H1 (cell line): Measurements from ENCODE around the gene PSMF1. TPM values are rescaled to one million over a fixed set of nuclear protein-coding genes. Genes with fewer than 3 reads are reported as not detected.

Experiments
- CTCF ChIA-PET: fragments of 300-600 bp; sonication (Branson Sonifier 250); formaldehyde crosslinking; loops from one replicate; lab custom pipeline; 2021; ENCODE audit not compliant: partially characterized antibody; lab: Charles Lee
- POLR2A ChIA-PET: fragments of 300-600 bp; sonication (Branson Sonifier 250); formaldehyde crosslinking; loops from one replicate; lab custom pipeline; 2021; ENCODE audit warnings: inconsistent platforms; ENCODE audit not compliant: partially characterized antibody; lab: Charles Lee
- DNase-seq, 2 experiments: peaks; one replicate each; pipeline versions ENCODE4 v3.0.0 to v3.0.0-alpha.2; 2010 to 2022; ENCODE audit warnings: low spot score in 2 of 2, low read depth in 1 of 2, mixed read lengths in 1 of 2
- FAIRE-seq: peaks from 2 replicates; lab custom pipeline; 2011; peaks lifted over from hg19 to GRCh38; lab: Jason Lieb, UNC
- H2AFZ ChIP-seq: 2 replicates; pipeline ENCODE4 v1.8.1; 2012; ENCODE audit warnings: low read length, inconsistent platforms
- H2AK5ac ChIP-seq: 2 replicates; pipeline ENCODE4 v1.6.1; 2013; ENCODE audit warnings: low read depth, low read length
- H2BK120ac ChIP-seq: replicated peaks from 2 replicates; pipeline ENCODE3; 2013; ENCODE audit warnings: low read depth, low read length, inconsistent platforms
- H2BK12ac ChIP-seq: 2 replicates; pipeline ENCODE4 v1.6.1; 2013; ENCODE audit warnings: low read depth, low read length
- H2BK15ac ChIP-seq: 2 replicates; pipeline ENCODE4 v1.6.1; 2013; ENCODE audit warnings: low read length
- H2BK20ac ChIP-seq: 2 replicates; pipeline ENCODE4 v1.6.1; 2013; ENCODE audit warnings: low read length
- H2BK5ac ChIP-seq: 2 replicates; pipeline ENCODE4 v1.6.1; 2013; ENCODE audit warnings: low read depth, low read length
- H3K14ac ChIP-seq: 2 replicates; pipeline ENCODE4 v1.6.1; 2013; ENCODE audit warnings: inconsistent platforms; ENCODE audit not compliant: insufficient read length
- H3K18ac ChIP-seq: 2 replicates; pipeline ENCODE4 v1.6.1; 2013; ENCODE audit warnings: low read length; ENCODE audit errors: extremely low read depth
- H3K23ac ChIP-seq: 2 replicates; pipeline ENCODE4 v1.6.1; 2013; ENCODE audit warnings: inconsistent platforms; ENCODE audit not compliant: insufficient read length
- H3K23me2 ChIP-seq: 2 replicates; pipeline ENCODE4 v1.6.1; 2013; ENCODE audit warnings: low read depth, low read length
- H3K27ac ChIP-seq: 2 replicates; pipeline ENCODE4 v1.6.1; 2011; ENCODE audit warnings: low read depth, low read length, inconsistent platforms
- H3K27me3 ChIP-seq, 4 experiments: replicated peaks in 1 of 4; 1 replicate in 1 of 4; 2 replicates in 3 of 4; pipeline versions ENCODE4 v1.6.1 to v1.8.1; 2011 to 2013; ENCODE audit warnings: low read length in 3 of 4, mild to moderate bottlenecking in 3 of 4, inconsistent platforms in 2 of 4, mixed read lengths in 2 of 4, moderate library complexity in 1 of 4; ENCODE audit not compliant: control insufficient read depth in 3 of 4, insufficient read depth in 3 of 4; ENCODE audit errors: extremely low read depth in 1 of 4
- H3K36me3 ChIP-seq, 4 experiments: 2 replicates each; pipeline versions ENCODE4 v1.6.1 to v1.8.1; 2011 to 2013; ENCODE audit warnings: mild to moderate bottlenecking in 4 of 4, low read length in 3 of 4, moderate library complexity in 2 of 4, control low read depth in 1 of 4, inconsistent platforms in 1 of 4; ENCODE audit not compliant: insufficient read depth in 4 of 4, control insufficient read depth in 2 of 4
- H3K4ac ChIP-seq: replicated peaks from 2 replicates; pipeline ENCODE3; 2013; ENCODE audit warnings: low read length, low read depth, mixed read lengths, inconsistent platforms; ENCODE audit not compliant: insufficient read length
- H3K4me1 ChIP-seq, 4 experiments: replicated peaks in 1 of 4; 1 replicate in 1 of 4; 2 replicates in 3 of 4; pipeline versions ENCODE4 v1.6.1 to v1.8.1; 2011 to 2013; ENCODE audit warnings: low read length in 3 of 4, inconsistent platforms in 2 of 4, mixed read lengths in 1 of 4; ENCODE audit not compliant: insufficient read depth in 4 of 4, control insufficient read depth in 3 of 4
- H3K4me2 ChIP-seq, 2 experiments: 2 replicates each; pipeline versions ENCODE4 v1.6.1 to v1.8.1; 2011 to 2013; ENCODE audit warnings: low read depth in 2 of 2, low read length in 2 of 2, control low read depth in 1 of 2, inconsistent platforms in 1 of 2, mild to moderate bottlenecking in 1 of 2; ENCODE audit not compliant: insufficient read depth in 1 of 2
- H3K4me3 ChIP-seq, 4 experiments: fragments of 200-600, 300-600 bp in 1 of 4; sonication (generic), shearing (Covaris generic), sonication (Bioruptor Twin) in 1 of 4; 2 replicates each; pipeline versions ENCODE4 v1.5.1 to v1.8.1; 2011 to 2016; ENCODE audit warnings: low read length in 4 of 4, low read depth in 3 of 4, control low read depth in 2 of 4, inconsistent platforms in 2 of 4, mild to moderate bottlenecking in 2 of 4, mixed read lengths in 1 of 4, moderate library complexity in 1 of 4; ENCODE audit not compliant: insufficient read depth in 2 of 4; ENCODE audit errors: extremely low read depth in 1 of 4
- H3K56ac ChIP-seq: replicated peaks from 2 replicates; pipeline ENCODE3; 2013; ENCODE audit warnings: low read depth, mild to moderate bottlenecking, mixed read lengths, low read length, inconsistent platforms; ENCODE audit not compliant: insufficient read length
- H3K79me1 ChIP-seq: 2 replicates; pipeline ENCODE4 v1.6.1; 2013; ENCODE audit warnings: low read depth, low read length, control low read depth
- H3K79me2 ChIP-seq, 2 experiments: 2 replicates each; pipeline versions ENCODE4 v1.6.1 to v1.8.1; 2012 to 2013; ENCODE audit warnings: low read length in 2 of 2, mild to moderate bottlenecking in 2 of 2, inconsistent platforms in 1 of 2; ENCODE audit not compliant: insufficient read depth in 2 of 2, control insufficient read depth in 1 of 2
- H3K9ac ChIP-seq, 4 experiments: replicated peaks in 1 of 4; 1 replicate in 1 of 4; 2 replicates in 3 of 4; pipeline versions ENCODE4 v1.6.1 to v1.8.1; 2011 to 2013; ENCODE audit warnings: low read depth in 3 of 4, low read length in 3 of 4, control low read depth in 2 of 4, mild to moderate bottlenecking in 2 of 4, moderate library complexity in 2 of 4, inconsistent platforms in 1 of 4; ENCODE audit errors: extremely low read depth in 1 of 4
- H3K9me3 ChIP-seq, 2 experiments: 2 replicates each; pipeline versions ENCODE4 v1.6.1 to v1.8.1; 2012 to 2013; ENCODE audit warnings: mild to moderate bottlenecking in 2 of 2, moderate library complexity in 2 of 2, control low read depth in 1 of 2, inconsistent platforms in 1 of 2, low read depth in 1 of 2, low read length in 1 of 2, mixed read lengths in 1 of 2; ENCODE audit not compliant: insufficient read depth in 2 of 2
- H4K20me1 ChIP-seq, 2 experiments: replicated peaks in 1 of 2; 2 replicates each; pipeline versions ENCODE3 to v1.8.1; 2011 to 2013; ENCODE audit warnings: inconsistent platforms in 2 of 2, low read length in 2 of 2, mild to moderate bottlenecking in 1 of 2; ENCODE audit not compliant: insufficient read depth in 2 of 2, control insufficient read depth in 1 of 2
- H4K5ac ChIP-seq: 2 replicates; pipeline ENCODE4 v1.6.1; 2013; ENCODE audit warnings: low read length, low read depth, mixed read lengths, inconsistent platforms; ENCODE audit not compliant: insufficient read length
- H4K8ac ChIP-seq: 2 replicates; pipeline ENCODE4 v1.8.0; 2013; ENCODE audit warnings: mild to moderate bottlenecking, moderate library complexity, low read length, inconsistent platforms; ENCODE audit not compliant: insufficient read depth; ENCODE audit errors: extremely low read depth
- H4K91ac ChIP-seq: replicated peaks from 2 replicates; pipeline ENCODE3; 2013; ENCODE audit warnings: low read length, mixed read lengths, inconsistent platforms; ENCODE audit not compliant: insufficient read length
- BCL11A ChIP-seq, 2 experiments: IDR thresholded peaks; one replicate each; pipeline ENCODE4 v1.6.1; 2011; ENCODE audit warnings: low read depth in 2 of 2, low read length in 2 of 2, mild to moderate bottlenecking in 2 of 2
- CTBP2 ChIP-seq: IDR thresholded peaks from 2 replicates; pipeline ENCODE4 v1.7.0; 2011; ENCODE audit warnings: borderline replicate concordance, mild to moderate bottlenecking, moderate library complexity, mixed read lengths, low read length; ENCODE audit not compliant: insufficient read depth, insufficient read length
- KDM4A ChIP-seq: IDR thresholded peaks from one replicate; pipeline ENCODE4 v1.7.1; 2012; ENCODE audit warnings: low read depth, mild to moderate bottlenecking, moderate library complexity, low read length, inconsistent platforms; ENCODE audit not compliant: severe bottlenecking
- MAFK ChIP-seq: IDR thresholded peaks from 2 replicates; pipeline ENCODE4 v1.6.1; 2012; ENCODE audit warnings: low read depth, mild to moderate bottlenecking, improper control_type of control experiment, low read length
- NANOG ChIP-seq: IDR thresholded peaks from 2 replicates; pipeline ENCODE4 v1.6.1; 2011; ENCODE audit warnings: low read length, low read depth, mild to moderate bottlenecking, inconsistent platforms; ENCODE audit not compliant: insufficient read depth, poor library complexity, severe bottlenecking
- POLR2A ChIP-seq, 2 experiments: IDR thresholded peaks; 1 replicate in 1 of 2; 2 replicates in 1 of 2; pipeline ENCODE4 v1.6.1; 2011; ENCODE audit warnings: low read depth in 2 of 2, low read length in 2 of 2, mild to moderate bottlenecking in 2 of 2; ENCODE audit errors: control extremely low read depth in 1 of 2
- RBBP5 ChIP-seq: IDR thresholded peaks from 2 replicates; pipeline ENCODE4 v1.7.1; 2012; ENCODE audit warnings: low read depth, mild to moderate bottlenecking, inconsistent platforms, low read length, moderate library complexity, borderline replicate concordance
- SAP30 ChIP-seq: fragments of 300-600 bp; sonication (generic); IDR thresholded peaks from 2 replicates; pipeline ENCODE4 v1.7.1; 2012; ENCODE audit warnings: low read length, moderate library complexity, mild to moderate bottlenecking, inconsistent platforms; ENCODE audit not compliant: insufficient read depth, insufficient replicate concordance
- SRF ChIP-seq: IDR thresholded peaks from 2 replicates; pipeline ENCODE4 v1.6.1; 2011; ENCODE audit warnings: mild to moderate bottlenecking, low read depth, low read length, moderate library complexity
- WGBS, 2 experiments: shearing (Covaris generic) in 1 of 2; methylation state at CpG; one replicate each; pipeline versions ENCODE4 v1.1.6 to v1.1.7; 2013 to 2015; ENCODE audit warnings: low lambda C conversion rate in 2 of 2, mixed read lengths in 2 of 2, inconsistent platforms in 1 of 2, low coverage in 1 of 2, missing lambda C conversion rate in 1 of 2; ENCODE audit not compliant: insufficient replicate concordance in 2 of 2, insufficient coverage in 1 of 2, insufficient read length in 1 of 2; ENCODE audit errors: extremely low coverage in 1 of 2, missing lambda C conversion rate in 1 of 2; 5-methylcytosine and 5-hydroxymethylcytosine counted together
- polyA plus RNA-seq, 7 experiments: library from polyadenylated mRNA; depleted of rRNA in 3 of 7; stranded (reverse) in 5 of 7; unstranded in 2 of 7; fragments of >200 nt in 5 of 7; fragments of 200-250 nt in 2 of 7; gene quantifications; 1 replicate in 5 of 7; 2 replicates in 1 of 7; 4 replicates in 1 of 7; pipeline versions ENCODE4 v1.2.1 to v1.2.3, GENCODE V29; 2011 to 2013; ENCODE audit warnings: missing spikeins in 2 of 7, mixed read lengths in 2 of 7
- total RNA-seq: library from RNA; stranded (reverse); fragmentation: NEBNext Ultra II Directional; extraction: Animal tissue kit (Norgen Biotek cat#: 25700); gene quantifications from 2 replicates; pipeline ENCODE4 v1.2.1, GENCODE V29; 2021
- TF ChIP-seq, protein P1 (sequence below), 3 experiments: IDR thresholded peaks; 1 replicate in 2 of 3; 2 replicates in 1 of 3; pipeline versions ENCODE4 v1.5.1 to v1.6.1; 2011; ENCODE audit warnings: low read length in 3 of 3, mild to moderate bottlenecking in 3 of 3, inconsistent platforms in 2 of 3, low read depth in 1 of 3, moderate library complexity in 1 of 3; ENCODE audit not compliant: insufficient read depth in 1 of 3; ENCODE audit errors: control extremely low read depth in 1 of 3

Gene PSMF1
- total and polyA plus RNA-seq, 2 of the 8 experiments (the other 6 are each of a cell fraction or from before 2014, with no cell fraction given): 106 to 159 TPM

DNA sequence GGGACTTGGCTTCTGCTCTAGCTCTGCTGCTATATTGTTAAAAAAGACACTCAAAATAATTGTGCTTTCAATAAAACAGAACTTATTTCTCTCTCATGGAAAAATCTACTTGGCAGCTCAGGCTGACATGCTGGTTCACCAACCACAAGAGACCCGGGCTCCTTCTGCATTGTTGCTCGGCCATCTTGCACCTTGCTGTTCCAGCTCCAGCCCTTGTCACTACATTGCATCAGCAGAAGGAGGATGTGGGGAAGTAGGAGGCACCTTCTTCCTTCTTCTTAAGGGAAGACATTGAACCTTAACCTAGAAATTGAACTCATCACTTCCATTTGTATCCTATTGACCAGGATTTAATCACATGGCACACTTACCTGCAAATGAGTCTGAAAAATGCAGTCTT is 78.2 kb downstream of the PSMF1 start:
- no peak overlapping the region for H2AFZ ChIP-seq
- no peak for TF ChIP-seq NANOG
- TF ChIP-seq KDM4A: no peak
- no peak for TF ChIP-seq SRF
- TF ChIP-seq RBBP5: no peak
- no peak for TF ChIP-seq CTBP2
- TF ChIP-seq POLR2A (IDR thresholded peaks at IDR 0.05; ENCODE audit: control extremely low read depth in 1 of 2, low read depth in 2 of 2, low read length in 2 of 2): no peak
- TF ChIP-seq, protein P1, sequence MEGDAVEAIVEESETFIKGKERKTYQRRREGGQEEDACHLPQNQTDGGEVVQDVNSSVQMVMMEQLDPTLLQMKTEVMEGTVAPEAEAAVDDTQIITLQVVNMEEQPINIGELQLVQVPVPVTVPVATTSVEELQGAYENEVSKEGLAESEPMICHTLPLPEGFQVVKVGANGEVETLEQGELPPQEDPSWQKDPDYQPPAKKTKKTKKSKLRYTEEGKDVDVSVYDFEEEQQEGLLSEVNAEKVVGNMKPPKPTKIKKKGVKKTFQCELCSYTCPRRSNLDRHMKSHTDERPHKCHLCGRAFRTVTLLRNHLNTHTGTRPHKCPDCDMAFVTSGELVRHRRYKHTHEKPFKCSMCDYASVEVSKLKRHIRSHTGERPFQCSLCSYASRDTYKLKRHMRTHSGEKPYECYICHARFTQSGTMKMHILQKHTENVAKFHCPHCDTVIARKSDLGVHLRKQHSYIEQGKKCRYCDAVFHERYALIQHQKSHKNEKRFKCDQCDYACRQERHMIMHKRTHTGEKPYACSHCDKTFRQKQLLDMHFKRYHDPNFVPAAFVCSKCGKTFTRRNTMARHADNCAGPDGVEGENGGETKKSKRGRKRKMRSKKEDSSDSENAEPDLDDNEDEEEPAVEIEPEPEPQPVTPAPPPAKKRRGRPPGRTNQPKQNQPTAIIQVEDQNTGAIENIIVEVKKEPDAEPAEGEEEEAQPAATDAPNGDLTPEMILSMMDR (IDR thresholded peaks at IDR 0.05; ENCODE audit: control extremely low read depth in 1 of 3, insufficient read depth in 1 of 3, low read depth in 1 of 3, low read length in 3 of 3): no peak
- TF ChIP-seq SAP30: no peak
- no peak for TF ChIP-seq BCL11A (IDR thresholded peaks at IDR 0.05; ENCODE audit: low read depth in 2 of 2, low read length in 2 of 2)
- TF ChIP-seq MAFK: no peak
- TF ChIP-seq, all 59 proteins: peak for 0
- no peak for FAIRE-seq
- no peaks in the 10 kb centered on the region; the same call in 1 of the 2 replicates for H3K79me1 ChIP-seq
- ChIA-PET CTCF (interaction anchor here (0.6 to 1.9 kb wide), 6 partner anchors 8 to 381 kb away, joined by 3 to 6 read pairs (median 4); no protein-coding TSS in a partner anchor), POLR2A (interaction anchor here (0.9 to 1.2 kb wide), 2 partner anchors 9 to 20 kb away, joined by 3 to 4 read pairs; no protein-coding TSS in a partner anchor)
- no peak overlapping the region for H3K9ac ChIP-seq
- no peak for DNase-seq
- H4K5ac ChIP-seq: no peak overlapping the region
- no peak overlapping the region for H3K23ac ChIP-seq
- H2BK15ac ChIP-seq: no peak overlapping the region
- no peak overlapping the region for H3K4me2 ChIP-seq
- no peak overlapping the region for H3K4ac ChIP-seq
- H4K91ac ChIP-seq: no peak overlapping the region
- no peak overlapping the region for H3K4me3 ChIP-seq
- no peak overlapping the region for H3K18ac ChIP-seq
- H2BK12ac ChIP-seq: no peak overlapping the region
- no peak overlapping the region for H2BK20ac ChIP-seq
- H3K27me3 ChIP-seq: no peaks in the 10 kb centered on the region; a peak in 1 of 7 replicates
- no peaks in the 10 kb centered on the region for H3K23me2 ChIP-seq
- no peaks in the 10 kb centered on the region for H3K4me1 ChIP-seq
- H3K14ac ChIP-seq: no peak overlapping the region
- no peak overlapping the region for H3K56ac ChIP-seq
- H2BK120ac ChIP-seq: no peak overlapping the region
- no peak overlapping the region for H3K27ac ChIP-seq
- H3K79me2 ChIP-seq: no peaks in the 10 kb centered on the region
- 77% methylated on average over 2 of the region's 2 CpGs; no CpG with 5 or more reads in 1 of the 2 experiments for WGBS, 2 experiments
- H2AK5ac ChIP-seq: no peak overlapping the region
- H2BK5ac ChIP-seq: no peak overlapping the region
- H3K9me3 ChIP-seq: no peaks in the 10 kb centered on the region
- no peaks in the 10 kb centered on the region for H3K36me3 ChIP-seq
- H4K20me1 ChIP-seq: no peaks in the 10 kb centered on the region
- H4K8ac ChIP-seq: no peak overlapping the region
